HG03108 (cell line): ENCODE measurements around the gene PRKAR1B.
"Not testable (repeated sequence)": the region's sequence is repeated elsewhere in the genome, so short reads cannot be mapped to it uniquely, and the experiment has no call there.

Experiments
- ATAC-seq: cut with Tn5 transposase; IDR thresholded peaks from one replicate; pipeline ENCODE4 v1.9.1; 2021; ENCODE audit warnings: moderate library complexity; ENCODE audit not compliant: unreplicated experiment

PRKAR1B gene

DNA sequence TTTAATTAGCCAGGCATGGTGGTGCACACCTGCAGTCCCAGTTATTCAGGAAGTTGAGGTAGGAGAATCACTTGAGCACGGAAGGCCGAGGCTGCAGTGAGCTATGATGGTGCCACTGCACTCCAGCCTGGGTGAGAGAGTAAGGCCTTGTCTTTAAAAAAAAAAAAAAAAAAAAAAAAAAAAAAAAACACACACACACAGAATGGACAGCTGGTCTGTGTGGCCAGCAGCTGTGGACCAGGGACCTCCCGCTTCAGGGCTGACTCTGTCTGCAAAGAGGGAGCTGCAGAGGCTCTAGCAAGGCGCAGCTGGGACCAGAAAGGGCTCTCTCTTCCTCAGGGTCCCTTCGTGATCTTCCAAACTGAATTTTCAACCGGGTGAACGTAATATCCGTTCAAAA, 54.2 kb downstream of the PRKAR1B start:
- ATAC-seq: no peak

DNA sequence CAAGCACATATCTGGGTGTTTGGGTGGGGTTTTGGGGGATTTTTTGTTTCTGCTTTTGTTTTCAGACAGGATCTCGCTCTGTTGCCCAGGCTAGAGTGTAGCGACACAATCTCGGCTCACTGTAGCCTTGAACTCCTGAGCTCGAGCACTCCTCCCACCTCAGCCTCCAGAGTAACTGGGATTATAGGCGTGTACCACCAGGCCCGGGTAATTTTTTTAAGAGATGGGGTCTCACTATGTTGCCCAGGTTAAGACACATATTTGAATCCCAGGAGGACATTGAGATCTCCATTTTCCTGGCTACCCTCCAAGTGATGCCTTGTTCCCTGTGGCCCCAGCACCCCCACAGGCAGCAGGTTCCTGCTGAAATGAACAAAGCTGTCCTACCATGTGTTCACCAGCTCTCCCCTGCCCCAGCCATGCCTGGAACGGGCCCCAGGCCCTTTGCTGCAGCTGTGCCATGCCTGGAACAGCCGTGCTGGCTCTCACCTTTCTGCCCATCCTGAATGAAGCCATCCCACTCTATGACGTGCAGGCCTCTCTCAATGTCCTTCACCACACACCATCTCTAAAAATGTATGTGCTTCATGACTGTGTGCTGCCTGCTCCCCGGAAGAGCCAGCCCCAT, 55.6 kb downstream of the PRKAR1B start:
- no peak for ATAC-seq

DNA sequence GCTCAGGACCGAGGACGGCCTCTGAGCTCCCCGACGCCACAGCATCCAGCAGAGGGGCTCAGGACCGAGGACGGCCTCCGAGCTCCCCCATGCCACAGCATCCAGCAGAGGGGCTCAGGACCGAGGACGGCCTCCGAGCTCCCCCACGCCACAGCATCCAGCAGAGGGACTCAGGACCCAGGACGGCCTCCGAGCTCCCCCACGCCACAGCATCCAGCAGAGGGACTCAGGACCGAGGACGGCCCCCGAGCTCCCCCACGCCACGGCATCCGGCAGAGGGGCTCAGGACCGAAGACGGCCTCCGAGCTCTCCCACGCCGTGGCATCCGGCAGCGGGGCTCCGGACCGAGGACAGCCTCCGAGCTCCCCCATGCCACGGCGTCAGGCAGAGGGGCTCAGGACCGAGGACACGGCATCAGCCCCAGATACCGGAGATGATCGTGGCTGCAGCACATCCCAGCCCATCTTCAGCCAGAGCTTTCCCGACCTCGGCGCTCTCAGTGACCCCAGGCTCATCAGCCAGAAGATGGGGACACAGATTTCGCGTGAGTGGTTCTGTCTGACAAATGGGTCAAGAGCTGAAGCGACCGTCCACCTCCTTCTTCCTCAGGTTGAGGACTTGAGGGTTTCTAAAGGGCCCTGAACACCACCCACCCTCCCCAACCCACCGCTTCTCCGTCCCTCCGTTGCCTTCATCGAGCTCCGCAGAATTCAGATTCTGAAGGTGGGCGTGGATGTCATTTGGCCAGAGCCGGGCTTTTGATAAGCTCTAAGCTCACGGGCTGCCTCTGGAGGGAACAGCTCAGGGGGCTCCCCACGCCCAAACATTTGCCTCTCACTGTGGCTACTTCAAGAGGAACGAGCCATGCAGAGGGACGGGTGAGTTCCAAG, 56.3 kb downstream of the PRKAR1B start:
- no peak for ATAC-seq

DNA sequence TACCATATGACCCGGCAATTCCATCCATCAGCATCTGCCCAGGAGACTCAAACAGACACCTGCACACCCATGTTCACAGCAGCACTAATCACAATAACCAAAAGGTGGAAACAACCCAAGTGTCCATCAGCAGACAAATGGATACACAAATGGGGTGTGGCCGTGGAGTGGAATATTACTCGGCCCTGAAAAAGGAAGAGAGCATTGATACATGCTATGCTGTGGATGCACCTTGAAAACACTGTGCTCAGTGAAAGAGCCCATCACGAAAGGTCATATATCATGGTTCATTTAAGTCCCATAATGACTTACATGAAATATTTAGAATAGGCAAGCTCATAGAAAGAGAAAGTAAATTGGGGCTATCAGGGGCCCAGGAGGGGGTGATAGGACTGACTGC, 58.1 kb downstream of the PRKAR1B start:
- no peak for ATAC-seq

DNA sequence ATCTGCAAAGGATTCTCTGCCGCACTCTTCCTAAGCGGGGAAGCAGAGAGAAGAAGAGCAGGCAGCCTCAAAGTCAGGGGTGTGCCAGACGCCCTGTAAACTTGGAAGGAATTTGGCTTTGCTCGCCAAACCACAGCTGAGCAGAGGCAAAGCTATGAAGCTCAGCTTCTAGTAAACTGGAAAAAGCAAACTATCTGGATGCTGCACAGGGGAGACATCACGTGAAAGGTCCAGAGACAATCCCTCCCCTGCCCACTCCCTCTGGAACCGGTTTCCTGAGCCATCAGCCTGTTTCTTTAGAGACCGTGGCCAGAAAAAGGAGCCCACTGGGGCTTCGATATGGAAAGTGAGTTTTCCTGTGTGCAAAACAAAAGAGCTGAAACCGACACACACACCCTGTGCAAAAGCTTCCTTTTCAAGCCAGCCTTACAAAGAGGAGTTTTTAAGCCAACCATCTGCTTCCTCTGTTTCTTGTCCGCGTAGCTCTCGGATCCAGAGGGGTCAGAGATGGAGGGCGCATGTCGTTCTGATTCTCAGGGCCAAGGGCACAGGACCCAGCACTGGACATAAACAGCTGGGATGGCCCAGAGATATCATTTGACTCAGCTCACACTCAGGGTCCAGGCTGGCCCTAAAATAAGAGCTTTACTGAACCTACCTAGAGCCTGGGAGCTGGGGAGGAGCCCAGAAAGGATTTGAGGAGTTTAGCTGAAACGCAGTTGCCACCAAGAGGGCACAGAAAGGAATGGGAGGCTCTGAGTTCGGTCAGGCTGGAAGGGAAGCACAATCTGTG, 58.7 kb downstream of the PRKAR1B start:
- no peak for ATAC-seq

DNA sequence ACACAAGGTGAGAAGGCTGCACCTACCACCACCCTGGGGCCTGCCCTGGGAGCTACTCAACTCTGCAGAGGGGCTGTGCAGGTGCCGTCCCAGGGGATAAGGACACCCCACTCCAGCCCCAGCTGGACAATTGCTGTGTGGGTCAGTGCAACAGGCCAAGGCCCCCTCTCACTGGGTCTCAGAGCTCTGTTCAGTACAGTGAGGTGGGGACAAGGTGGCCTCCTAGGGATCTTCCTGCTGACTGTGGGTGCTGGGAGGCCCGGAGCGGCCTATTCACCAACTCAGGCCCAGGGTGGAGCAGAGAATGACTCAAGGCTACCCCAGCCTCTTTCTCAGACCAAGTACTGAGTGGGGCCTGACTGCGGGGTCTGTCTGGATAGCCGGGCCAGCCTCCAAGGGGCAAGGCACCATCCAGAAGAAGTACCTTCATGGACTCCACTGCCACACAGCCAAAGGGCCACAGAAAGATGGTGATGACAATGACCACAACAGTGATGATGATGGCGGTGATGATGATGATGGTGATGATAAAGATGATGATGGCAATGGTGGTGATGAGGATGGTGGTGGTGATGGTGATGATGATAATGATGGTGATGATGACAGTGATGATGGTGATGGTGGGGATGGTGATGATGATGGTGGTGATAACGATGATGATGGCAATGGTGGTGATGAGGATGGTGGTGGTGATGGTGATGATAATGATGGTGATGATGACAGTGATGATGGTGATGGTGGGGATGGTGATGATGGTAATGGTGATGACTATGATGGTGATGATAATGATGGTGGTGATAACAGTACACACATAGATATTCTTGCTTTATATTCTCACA, 60.4 kb downstream of the PRKAR1B start:
- no peak for ATAC-seq

DNA sequence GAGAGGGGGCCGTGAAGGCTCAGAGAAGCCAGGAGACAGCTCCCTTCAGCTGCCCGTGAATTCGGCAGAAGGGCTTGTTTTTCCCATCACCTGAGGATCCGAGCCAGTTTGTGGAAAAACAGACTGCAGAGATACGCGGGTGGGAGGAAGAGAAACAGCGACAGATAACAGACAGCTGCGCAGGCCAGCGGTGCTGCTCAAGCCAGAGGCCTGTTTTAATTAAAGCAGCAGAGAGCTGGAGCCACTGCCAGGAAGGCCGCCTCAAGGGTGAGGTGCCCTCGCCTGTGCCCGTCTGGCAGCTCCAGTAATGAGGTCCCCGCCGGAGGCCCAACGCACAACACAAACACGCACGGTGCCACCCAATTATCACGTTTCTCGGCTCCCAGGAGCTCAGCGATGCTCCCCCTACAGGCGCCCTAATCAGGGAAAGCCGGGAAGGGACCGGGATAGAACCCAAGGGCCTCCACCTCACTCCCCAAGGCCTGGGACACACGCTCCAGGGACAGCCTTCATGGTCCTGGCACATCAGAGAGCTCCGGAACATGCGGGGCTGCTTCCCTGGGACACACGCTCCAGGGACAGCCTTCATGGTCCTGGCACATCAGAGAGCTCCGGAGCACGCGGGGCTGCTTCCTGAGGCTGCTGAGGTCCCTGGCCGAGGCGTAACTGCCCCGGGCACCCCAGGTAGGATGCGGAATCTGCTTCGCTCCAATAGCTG, 61.2 kb downstream of the PRKAR1B start:
- no peak for ATAC-seq

DNA sequence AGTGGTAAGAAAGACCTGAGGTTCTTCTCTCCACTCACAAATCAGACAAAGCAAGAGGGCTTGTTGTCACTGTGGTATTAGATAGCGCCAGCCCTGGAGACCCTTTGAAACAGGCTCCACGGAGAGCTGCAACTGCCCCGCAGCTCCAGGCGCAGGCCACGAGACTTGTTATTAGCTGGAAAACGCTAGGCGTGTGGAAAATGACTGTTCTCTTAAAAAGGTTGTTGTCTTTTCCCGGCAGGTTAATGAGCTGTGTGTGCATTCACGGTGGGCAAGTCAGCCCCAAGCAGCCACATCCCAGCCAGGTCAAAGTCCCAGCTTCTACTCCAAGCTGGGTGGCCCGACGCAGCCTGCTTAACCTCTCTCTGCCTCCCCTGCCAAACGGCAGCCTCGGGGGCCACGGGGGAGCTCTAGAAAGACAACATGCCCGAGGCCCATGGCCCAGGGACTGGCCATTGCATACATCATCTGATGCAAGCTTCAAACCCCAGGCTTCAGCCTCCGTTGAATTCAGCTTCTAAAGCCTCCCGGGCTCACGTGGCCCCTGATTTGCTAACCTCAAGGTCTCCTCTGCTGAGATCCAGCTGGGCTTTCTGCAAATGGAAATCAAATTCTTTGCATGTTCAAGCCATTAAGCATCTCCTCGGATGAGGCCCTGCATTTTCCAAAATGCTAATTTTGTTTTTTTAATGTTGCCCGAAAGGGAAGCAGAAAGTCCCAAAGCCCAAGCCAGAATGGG, 61.9 kb downstream of the PRKAR1B start:
- ATAC-seq: no peak

DNA sequence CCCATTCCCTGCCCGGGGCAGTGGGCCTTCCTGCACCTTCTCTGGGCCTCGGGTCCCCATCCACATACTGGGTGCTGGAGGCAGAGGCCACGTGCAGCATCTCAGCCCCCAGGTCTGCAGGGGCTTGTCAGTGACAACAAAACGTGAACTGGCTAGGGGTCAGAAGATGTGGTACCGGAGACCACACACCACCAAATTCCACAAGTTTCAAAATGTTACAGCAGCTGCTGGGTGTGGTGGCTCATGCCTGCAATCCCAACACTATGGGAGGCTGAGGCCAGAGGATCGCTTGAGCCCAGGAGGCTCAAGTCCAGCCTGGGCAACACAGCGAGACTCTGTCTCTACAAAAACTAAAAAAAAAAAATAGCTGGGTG, 62.7 kb downstream of the PRKAR1B start:
- ATAC-seq: no peak

DNA sequence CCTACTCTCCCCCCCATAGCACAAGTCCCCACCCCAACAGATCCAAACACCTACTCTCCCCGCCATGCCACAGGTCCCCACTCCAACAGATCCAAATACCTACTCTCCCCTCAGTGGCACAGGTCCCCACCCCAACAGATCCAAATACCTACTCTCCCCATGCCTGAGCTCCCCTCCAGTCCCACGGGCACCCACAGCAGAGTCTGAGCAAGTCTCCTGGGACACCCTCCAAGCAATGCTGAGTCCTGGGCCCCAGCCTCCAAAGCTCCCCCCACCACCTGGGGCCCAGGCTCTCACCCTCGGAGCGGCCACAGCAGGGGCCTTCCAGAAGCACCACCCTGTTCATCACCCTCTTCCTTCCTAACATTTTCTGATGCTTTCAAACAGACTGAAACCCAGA, 64.5 kb downstream of the PRKAR1B start:
- ATAC-seq: no peak

DNA sequence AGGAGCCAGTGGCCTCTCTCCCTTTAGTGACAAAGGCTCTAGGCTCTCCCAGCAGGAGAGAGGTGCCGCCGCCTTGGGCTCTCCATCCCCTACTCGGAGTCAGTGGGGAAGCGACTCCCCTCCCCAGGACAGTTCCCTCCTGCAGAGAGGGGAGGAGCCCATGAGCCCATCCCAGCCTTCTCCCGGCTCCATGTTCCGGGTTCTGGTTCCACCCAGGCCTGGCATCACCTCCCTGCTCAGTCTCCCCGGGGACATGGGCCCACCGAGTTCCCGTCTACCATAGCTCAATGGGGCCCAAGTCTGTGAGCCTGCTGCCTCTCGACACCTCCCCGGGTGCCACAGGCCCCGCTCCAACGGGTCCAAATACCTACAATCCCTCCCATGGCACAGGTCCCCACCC, 67.1 kb downstream of the PRKAR1B start:
- no peak for ATAC-seq

DNA sequence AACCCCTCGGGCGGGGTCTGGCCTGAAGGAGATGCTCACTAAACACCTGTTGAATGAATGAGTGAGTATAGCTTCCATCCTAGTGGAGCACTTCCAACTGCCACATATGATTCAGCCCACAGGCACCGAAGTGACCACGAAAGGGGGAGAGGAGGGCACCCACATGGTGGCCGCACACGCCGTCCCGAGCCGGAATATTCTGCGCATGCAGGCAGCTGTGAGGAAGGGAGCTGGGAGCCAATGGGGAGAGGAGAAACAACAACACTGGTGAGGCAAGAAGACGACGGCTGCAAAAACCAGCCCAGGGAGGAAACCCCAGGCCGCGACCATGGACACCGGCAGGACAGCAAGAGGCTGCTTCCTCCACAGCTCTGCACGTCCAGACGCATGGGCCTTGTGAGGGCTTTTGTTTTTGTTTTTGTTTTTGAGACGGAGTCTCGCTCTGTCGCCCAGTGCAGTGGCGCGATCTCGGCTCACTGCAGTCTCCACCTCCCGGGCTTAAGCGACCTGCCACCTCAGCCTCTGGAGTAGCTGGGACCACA, 67.7 kb downstream of the PRKAR1B start:
- no peak for ATAC-seq

DNA sequence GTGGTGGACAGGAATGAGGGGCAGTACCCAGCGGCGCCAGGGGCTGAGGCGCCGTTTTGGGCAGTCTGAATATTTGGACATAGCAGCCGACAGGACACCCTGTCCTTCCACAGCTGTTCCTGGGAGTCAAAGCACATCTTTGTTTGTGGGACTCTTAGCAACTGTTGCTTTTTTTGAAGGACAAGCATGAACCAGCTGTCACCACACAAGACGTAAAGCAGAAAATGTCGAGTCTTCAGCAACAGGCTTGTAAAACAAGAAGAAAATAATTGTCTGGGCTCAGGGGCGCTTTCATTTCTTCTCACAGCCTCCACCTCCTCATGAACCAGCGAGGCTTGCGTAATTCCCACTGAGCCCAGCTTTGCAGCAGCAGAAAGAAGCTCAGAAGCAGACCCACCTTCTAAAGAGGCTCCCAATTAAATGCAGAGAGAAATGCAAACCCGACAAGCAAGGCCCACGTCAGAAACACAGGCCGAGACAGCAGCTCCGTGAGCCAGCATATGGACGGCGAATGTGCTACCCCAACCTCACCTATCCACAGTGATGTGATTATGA, 69.4 kb downstream of the PRKAR1B start:
- ATAC-seq: no peak

DNA sequence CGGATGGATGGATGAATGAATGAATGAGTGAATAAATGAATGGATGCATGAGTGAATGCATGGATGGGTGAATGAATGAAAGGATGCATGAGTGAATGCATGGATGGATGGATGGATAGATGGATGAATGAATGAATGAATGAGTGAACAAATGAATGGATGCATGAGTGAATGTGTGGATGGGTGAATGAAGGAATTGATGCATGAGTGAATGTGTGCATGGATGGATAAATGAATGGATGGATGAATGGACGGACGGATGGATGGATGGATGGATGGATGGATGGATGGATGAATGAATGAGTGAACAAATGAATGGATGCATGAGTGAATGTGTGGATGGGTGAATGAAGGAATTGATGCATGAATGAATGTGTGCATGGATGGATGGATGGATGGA, 70.1 kb downstream of the PRKAR1B start:
- ATAC-seq: not testable (repeated sequence)

DNA sequence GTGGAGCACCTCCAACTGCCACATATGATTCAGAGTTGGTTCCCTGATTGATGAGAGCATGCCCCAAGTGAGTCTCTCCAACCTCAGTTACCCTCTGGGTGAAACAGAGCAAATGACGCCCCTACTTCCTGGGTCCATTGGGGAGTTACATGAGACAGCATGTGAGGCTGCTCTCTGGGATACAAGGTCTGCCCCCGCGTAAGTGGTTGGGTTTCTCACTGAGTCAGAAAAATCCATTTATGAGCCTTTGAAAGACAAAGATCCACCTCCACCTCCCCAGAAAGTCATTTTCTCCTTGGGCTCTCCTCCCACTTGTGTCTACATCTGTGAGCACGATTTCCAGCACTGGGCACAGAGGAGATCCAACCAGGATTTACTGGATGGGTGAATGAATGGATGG, 71.3 kb downstream of the PRKAR1B start:
- no peak for ATAC-seq

DNA sequence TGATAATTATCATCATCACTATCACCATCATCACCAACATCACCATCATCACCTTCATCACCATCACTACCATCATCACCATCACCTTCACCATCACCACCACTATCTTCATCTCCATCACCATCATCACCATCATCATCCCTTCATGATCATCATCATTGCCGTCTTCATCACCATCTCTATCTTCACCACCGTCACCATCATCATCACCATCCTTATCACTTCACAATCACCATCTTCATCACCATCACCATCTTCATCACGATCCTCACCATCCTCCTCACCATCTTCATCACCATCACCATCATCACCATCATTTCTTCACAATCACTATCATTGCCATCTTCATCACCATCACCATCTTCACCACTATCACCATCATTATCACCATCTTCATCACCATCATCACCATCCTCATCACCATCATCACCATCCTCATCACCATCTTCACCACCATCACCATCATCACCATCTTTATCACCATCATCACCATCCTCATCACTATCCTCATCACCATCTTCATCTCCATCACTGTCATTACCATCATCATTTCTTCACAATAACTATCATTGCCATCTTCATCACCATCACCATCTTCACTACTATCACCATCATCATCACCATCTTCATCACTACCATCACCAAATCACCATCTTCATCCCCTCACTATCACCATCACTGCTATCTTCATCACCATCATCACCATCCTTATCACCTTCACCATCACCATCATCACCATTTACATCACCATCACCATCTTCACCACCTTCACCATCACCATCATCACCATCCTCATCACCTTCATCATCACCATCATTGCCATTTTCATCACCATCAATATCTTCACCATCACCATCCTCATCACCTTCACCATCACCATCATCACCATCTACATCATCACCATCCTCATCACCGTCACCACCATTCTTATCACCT, 73.0 kb downstream of the PRKAR1B start:
- no peak for ATAC-seq

DNA sequence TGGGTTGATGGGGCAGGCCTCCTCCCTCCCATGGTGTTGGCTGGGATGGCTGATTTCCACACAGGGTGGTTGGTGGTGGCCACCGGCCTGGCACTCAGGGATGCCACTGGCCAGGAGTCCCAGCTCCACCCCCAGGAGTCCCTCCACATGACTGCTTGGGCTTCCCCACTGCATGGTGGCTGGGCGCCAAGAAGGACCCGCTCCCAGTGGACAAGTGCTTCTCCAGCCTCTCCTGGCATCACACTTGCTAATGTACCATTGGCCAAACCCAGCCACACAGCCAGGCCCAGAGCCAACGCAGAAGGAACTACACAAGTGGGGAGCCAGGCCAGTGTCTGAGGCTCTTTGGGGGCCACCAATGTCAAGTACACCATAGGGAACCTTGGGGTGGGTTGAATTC, 74.2 kb downstream of the PRKAR1B start:
- ATAC-seq: no peak

DNA sequence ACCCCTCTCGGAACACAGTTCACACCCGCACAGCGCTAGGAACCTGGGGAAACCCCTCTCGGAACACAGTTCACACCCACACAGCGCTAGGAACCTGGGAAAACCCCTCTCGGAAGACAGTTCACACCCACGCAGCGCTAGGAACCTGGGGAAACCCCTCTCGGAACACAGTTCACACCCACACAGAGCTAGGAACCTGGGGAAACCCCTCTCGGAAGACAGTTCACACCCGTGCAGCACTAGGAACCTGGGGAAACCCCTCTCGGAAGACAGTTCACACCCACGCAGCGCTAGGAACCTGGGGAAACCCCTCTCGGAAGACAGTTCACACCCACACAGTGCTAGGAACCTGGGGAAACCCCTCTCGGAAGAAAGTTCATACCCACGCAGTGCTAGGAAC, 74.9 kb downstream of the PRKAR1B start:
- ATAC-seq: not testable (repeated sequence)
